Spinal cord (tissue), 10 donors: ENCODE measurements around the gene SNRNP48. TPM values are rescaled to one million over a fixed set of nuclear protein-coding genes. Genes with fewer than 3 reads are reported as not detected.

ENCODE experiments used
- DNase-seq, 6 donors: peaks; one replicate each; pipeline versions ENCODE4 v3.0.0 to v3.0.0-alpha.2; 2013 to 2015; ENCODE audit warnings: low spot score in 6 of 6, low read depth in 4 of 6
- H3K27ac ChIP-seq: one replicate; pipeline ENCODE4 v1.5.1; 2013; ENCODE audit warnings: low read depth, low read length, control low read depth
- H3K27me3 ChIP-seq: one replicate; pipeline ENCODE4 v1.6.1; 2013; ENCODE audit warnings: low read length; ENCODE audit not compliant: control insufficient read depth, insufficient read depth
- H3K36me3 ChIP-seq: one replicate; pipeline ENCODE4 v1.6.1; 2013; ENCODE audit warnings: low read length; ENCODE audit not compliant: control insufficient read depth, insufficient read depth
- H3K4me1 ChIP-seq: one replicate; pipeline ENCODE4 v1.6.1; 2013; ENCODE audit warnings: low read length; ENCODE audit not compliant: control insufficient read depth, insufficient read depth
- H3K4me3 ChIP-seq: one replicate; pipeline ENCODE4 v1.5.1; 2013; ENCODE audit warnings: low read depth, low read length, control low read depth
- H3K9me3 ChIP-seq: one replicate; pipeline ENCODE4 v1.6.1; 2013; ENCODE audit warnings: low read length; ENCODE audit not compliant: control insufficient read depth, insufficient read depth
- WGBS: methylation state at CpG from one replicate; pipeline ENCODE4 v1.1.5; 2013; ENCODE audit warnings: missing lambda C conversion rate; ENCODE audit not compliant: insufficient coverage; 5-methylcytosine and 5-hydroxymethylcytosine counted together
- polyA plus RNA-seq, 2 donors: library from polyadenylated mRNA; unstranded; fragments of 120-200 nt; gene quantifications; one replicate each; pipeline ENCODE4 v1.2.1, GENCODE V29; 2013; ENCODE audit not compliant: insufficient read length in 2 of 2
- total RNA-seq, 2 donors: library from RNA; depleted of rRNA in 1 of 2; stranded (reverse); fragments of 120-200 nt in 1 of 2; fragments of >200 nt in 1 of 2; gene quantifications; one replicate each; pipeline versions ENCODE4 v1.2.3 to v1.2.4, GENCODE V29; 2013 to 2014
- donor health status: healthy.

SNRNP48 gene
- total and polyA plus RNA-seq, 4 donors = 14.5 to 22.9 (median 16.2) TPM

GRCh38 chr6:7545316-7546019, 44.5 kb upstream of the SNRNP48 start:
- no peaks in the 10 kb centered on the region for H3K9me3 ChIP-seq
- peak overlapping the region; percentile 6 for H3K4me3 ChIP-seq
- DNase-seq = no peak
- WGBS = 84% methylated on average over 12 of the region's 12 CpGs
- H3K27me3 ChIP-seq = peaks cover 53% of the 10 kb centered on the region
- H3K27ac ChIP-seq = no peak overlapping the region
- no peaks in the 10 kb centered on the region for H3K36me3 ChIP-seq
- peaks cover 24% of the 10 kb centered on the region for H3K4me1 ChIP-seq

- H3K27me3 ChIP-seq = peaks cover 47% of the 10 kb centered on the region
- no peak overlapping the region for H3K4me3 ChIP-seq
- 73% methylated on average over 5 of the region's 6 CpGs for WGBS
Measured at GRCh38 chr6:7546020-7546369, 44.0 kb upstream of the SNRNP48 start.

GRCh38 chr6:7546383-7546782, 43.6 kb upstream of the SNRNP48 start:
- WGBS = no CpG with 5 or more reads among the region's 2 CpGs
- Histone ChIP-seq H3K9me3 (no peaks in the 10 kb centered on the region), H3K36me3 (no peaks in the 10 kb centered on the region), H3K27me3 (peaks cover 44% of the 10 kb centered on the region), H3K27ac (no peak overlapping the region), H3K4me3 (no peak overlapping the region), H3K4me1 (peaks cover 17% of the 10 kb centered on the region)
- DNase-seq = no peak

More at GRCh38 chr6:7546020-7546369, 44.0 kb upstream of the SNRNP48 start:
- no peak for DNase-seq
- Histone ChIP-seq H3K27ac (no peak overlapping the region), H3K36me3 (no peaks in the 10 kb centered on the region), H3K9me3 (no peaks in the 10 kb centered on the region), H3K4me1 (peaks cover 21% of the 10 kb centered on the region)

- no peaks in the 10 kb centered on the region for H3K36me3 ChIP-seq
- H3K4me1 ChIP-seq = peaks cover 12% of the 10 kb centered on the region
- H3K27me3 ChIP-seq = peaks cover 39% of the 10 kb centered on the region
- no peak overlapping the region for H3K4me3 ChIP-seq
- no peak for DNase-seq
- no peaks in the 10 kb centered on the region for H3K9me3 ChIP-seq
- 64% methylated on average over 4 of the region's 4 CpGs for WGBS
- no peak overlapping the region for H3K27ac ChIP-seq
Measured at GRCh38 chr6:7546896-7547295, 43.1 kb upstream of the SNRNP48 start.

- H3K4me3 ChIP-seq = no peak overlapping the region
- peaks cover 8% of the 10 kb centered on the region for H3K4me1 ChIP-seq
- no peaks in the 10 kb centered on the region for H3K9me3 ChIP-seq
- H3K27ac ChIP-seq = no peak overlapping the region
- no CpG with 5 or more reads among the region's 4 CpGs for WGBS
- H3K27me3 ChIP-seq = peaks cover 35% of the 10 kb centered on the region
- no peaks in the 10 kb centered on the region for H3K36me3 ChIP-seq
- DNase-seq = no peak
Measured at GRCh38 chr6:7547315-7547714, 42.7 kb upstream of the SNRNP48 start.

- Histone ChIP-seq H3K9me3 (no peaks in the 10 kb centered on the region), H3K36me3 (no peaks in the 10 kb centered on the region), H3K4me3 (no peak overlapping the region), H3K27me3 (peaks cover 8% of the 10 kb centered on the region), H3K4me1 (no peaks in the 10 kb centered on the region), H3K27ac (no peak overlapping the region)
- WGBS = no CpG with 5 or more reads among the region's 2 CpGs
- DNase-seq = no peak
Measured at GRCh38 chr6:7550433-7550801, 39.6 kb upstream of the SNRNP48 start.

GRCh38 chr6:7554533-7555275, 35.3 kb upstream of the SNRNP48 start:
- DNase-seq = no peak
- no peaks in the 10 kb centered on the region for H3K9me3 ChIP-seq
- H3K27me3 ChIP-seq = no peaks in the 10 kb centered on the region
- no peak overlapping the region for H3K27ac ChIP-seq
- H3K36me3 ChIP-seq = no peaks in the 10 kb centered on the region
- no peak overlapping the region for H3K4me3 ChIP-seq
- no peaks in the 10 kb centered on the region for H3K4me1 ChIP-seq
- 71% methylated on average over 3 of the region's 6 CpGs for WGBS

GRCh38 chr6:7555671-7556070, 34.3 kb upstream of the SNRNP48 start:
- H3K36me3 ChIP-seq = no peaks in the 10 kb centered on the region
- DNase-seq = no peak
- 93% methylated on average over 6 of the region's 11 CpGs for WGBS
- no peaks in the 10 kb centered on the region for H3K27me3 ChIP-seq
- H3K4me3 ChIP-seq = no peak overlapping the region
- no peak overlapping the region for H3K27ac ChIP-seq
- H3K4me1 ChIP-seq = no peaks in the 10 kb centered on the region
- no peaks in the 10 kb centered on the region for H3K9me3 ChIP-seq

GRCh38 chr6:7556394-7557106, 33.4 kb upstream of the SNRNP48 start:
- H3K9me3 ChIP-seq = no peaks in the 10 kb centered on the region
- no peak for DNase-seq
- H3K4me1 ChIP-seq = no peaks in the 10 kb centered on the region
- no peak overlapping the region for H3K4me3 ChIP-seq
- H3K27ac ChIP-seq = no peak overlapping the region
- no peaks in the 10 kb centered on the region for H3K27me3 ChIP-seq
- WGBS = 86% methylated on average over 6 of the region's 12 CpGs
- H3K36me3 ChIP-seq = no peaks in the 10 kb centered on the region
